IMR-90 (cell line): ENCODE results near the gene MLST8. TPM values are rescaled to one million over a fixed set of nuclear protein-coding genes. Genes with fewer than 3 reads are reported as not detected.
A peak's percentile ranks its signal among the peaks of the same experiment; 100 is the strongest.

Source experiments
- ATAC-seq: fragments of 200-7000 bp; cut with Tn5 transposase; 2 replicates; pipeline ENCODE4 v1.9.1; 2020; ENCODE audit warnings: low read depth, mild to moderate bottlenecking, moderate library complexity
- Bru-seq: library from RNA; stranded (reverse); fragments of 400-500 nt; gene quantifications from one replicate; lab custom pipeline; 2021; lab: Mats Ljungman, UMichigan
- BruChase-seq, 2 experiments: library from RNA; stranded (reverse); fragments of 400-500 nt; gene quantifications; one replicate each; lab custom pipeline; 2021; lab: Mats Ljungman, UMichigan
- BruUV-seq: library from RNA; stranded (reverse); fragments of 400-500 nt; replicated peaks from 2 replicates; lab custom pipeline; 2021; lab: Mats Ljungman, UMichigan
- CTCF ChIA-PET: fragments of 300-600 bp; formaldehyde crosslinking; extraction: SDS; loops from one replicate; lab custom pipeline; 2021; ENCODE audit warnings: antibody characterized with exemption; lab: Yijun Ruan, JAX
- POLR2A ChIA-PET: fragments of 300-600 bp; sonication (Branson Sonifier 250); formaldehyde crosslinking; loops from one replicate; lab custom pipeline; 2022; ENCODE audit warnings: antibody characterized with exemption; ENCODE audit not compliant: unreplicated experiment; lab: Charles Lee
- DNase-seq: peaks from one replicate; pipeline ENCODE4 v3.0.0; 2013
- H2AFZ ChIP-seq: replicated peaks from 2 replicates; pipeline ENCODE3; 2013; ENCODE audit warnings: low read length, mild to moderate bottlenecking; ENCODE audit not compliant: poor library complexity
- H2AK5ac ChIP-seq: 2 replicates; pipeline ENCODE4 v1.6.1; 2013; ENCODE audit warnings: low read depth, low read length, inconsistent platforms
- H2AK9ac ChIP-seq: replicated peaks from 2 replicates; pipeline ENCODE3; 2013; ENCODE audit warnings: mild to moderate bottlenecking, low read depth, low read length, moderate library complexity; ENCODE audit not compliant: poor library complexity
- H2BK120ac ChIP-seq: 2 replicates; pipeline ENCODE4 v1.6.1; 2013; ENCODE audit warnings: low read depth, low read length, inconsistent platforms
- H2BK15ac ChIP-seq: 3 replicates; pipeline ENCODE4 v1.6.1; 2013; ENCODE audit warnings: low read depth, low read length, inconsistent platforms
- H2BK20ac ChIP-seq: 2 replicates; pipeline ENCODE4 v1.6.1; 2013; ENCODE audit warnings: low read depth, mild to moderate bottlenecking, inconsistent platforms, low read length, moderate library complexity
- H2BK5ac ChIP-seq: 2 replicates; pipeline ENCODE4 v1.6.1; 2013; ENCODE audit warnings: mild to moderate bottlenecking, low read depth, low read length, inconsistent platforms; ENCODE audit not compliant: poor library complexity, severe bottlenecking
- H3K14ac ChIP-seq: replicated peaks from 2 replicates; pipeline ENCODE4 v1.6.1; 2013; ENCODE audit warnings: low read depth, low read length, inconsistent platforms
- H3K18ac ChIP-seq: 2 replicates; pipeline ENCODE4 v1.6.1; 2013; ENCODE audit warnings: low read depth, low read length, control low read depth
- H3K23ac ChIP-seq: 2 replicates; pipeline ENCODE4 v1.6.1; 2013; ENCODE audit warnings: low read depth, low read length, inconsistent platforms
- H3K27ac ChIP-seq: 2 replicates; pipeline ENCODE4 v1.5.1; 2013; ENCODE audit warnings: mild to moderate bottlenecking, control low read depth, low read length; ENCODE audit not compliant: insufficient read depth
- H3K27me3 ChIP-seq: 2 replicates; pipeline ENCODE4 v1.6.1; 2013; ENCODE audit warnings: low read length; ENCODE audit not compliant: control insufficient read depth, insufficient read depth
- H3K36me3 ChIP-seq: 2 replicates; pipeline ENCODE4 v1.6.1; 2013; ENCODE audit warnings: low read length, mixed read lengths; ENCODE audit not compliant: control insufficient read depth, insufficient read depth
- H3K4ac ChIP-seq: 2 replicates; pipeline ENCODE4 v1.6.1; 2013; ENCODE audit warnings: low read depth, low read length, inconsistent platforms
- H3K4me1 ChIP-seq: 2 replicates; pipeline ENCODE4 v1.6.1; 2013; ENCODE audit warnings: low read length, mixed read lengths; ENCODE audit not compliant: control insufficient read depth, insufficient read depth
- H3K4me2 ChIP-seq: 2 replicates; pipeline ENCODE4 v1.6.1; 2013; ENCODE audit warnings: low read depth, mild to moderate bottlenecking, control low read depth, low read length, moderate library complexity
- H3K4me3 ChIP-seq: 2 replicates; pipeline ENCODE4 v1.5.1; 2013; ENCODE audit warnings: low read depth, mild to moderate bottlenecking, control low read depth, low read length, moderate library complexity; ENCODE audit not compliant: insufficient read depth
- H3K56ac ChIP-seq: 2 replicates; pipeline ENCODE4 v1.6.1; 2013; ENCODE audit warnings: low read length, inconsistent platforms; ENCODE audit not compliant: insufficient read depth; ENCODE audit errors: extremely low read depth
- H3K79me1 ChIP-seq, 2 experiments: 2 replicates each; pipeline ENCODE4 v1.6.1; 2013; ENCODE audit warnings: low read length in 2 of 2, inconsistent platforms in 1 of 2, low read depth in 1 of 2
- H3K9ac ChIP-seq: 2 replicates; pipeline ENCODE4 v1.6.1; 2013; ENCODE audit warnings: low read depth, low read length, control low read depth
- H3K9me1 ChIP-seq: 2 replicates; pipeline ENCODE4 v1.6.1; 2013; ENCODE audit warnings: low read length, inconsistent platforms; ENCODE audit not compliant: insufficient read depth
- H3K9me3 ChIP-seq: 2 replicates; pipeline ENCODE4 v1.6.1; 2013; ENCODE audit warnings: low read length; ENCODE audit not compliant: control insufficient read depth, insufficient read depth
- H4K20me1 ChIP-seq: 2 replicates; pipeline ENCODE4 v1.6.1; 2013; ENCODE audit warnings: low read length, inconsistent platforms; ENCODE audit not compliant: insufficient read depth
- H4K5ac ChIP-seq: 2 replicates; pipeline ENCODE4 v1.6.1; 2013; ENCODE audit warnings: mild to moderate bottlenecking, low read depth, low read length, control low read depth
- H4K8ac ChIP-seq, 2 experiments: 2 replicates each; pipeline ENCODE4 v1.6.1; 2013; ENCODE audit warnings: low read depth in 2 of 2, low read length in 2 of 2, control low read depth in 1 of 2, inconsistent platforms in 1 of 2
- H4K91ac ChIP-seq: 2 replicates; pipeline ENCODE4 v1.6.1; 2013; ENCODE audit warnings: low read depth, low read length, inconsistent platforms; ENCODE audit not compliant: insufficient read depth
- CHD1 ChIP-seq: IDR thresholded peaks from 2 replicates; pipeline ENCODE4 v1.6.1; 2012; ENCODE audit warnings: low read depth, low read length, improper control_type of control experiment
- CTCF ChIP-seq: conservative IDR thresholded peaks from 2 replicates; pipeline ENCODE4 v1.5.1; 2012; ENCODE audit warnings: mild to moderate bottlenecking, low read depth, low read length, improper control_type of control experiment
- ELK1 ChIP-seq: fragments of 150-350 bp; IDR thresholded peaks from 2 replicates; pipeline ENCODE4 v1.6.1; 2016; ENCODE audit warnings: low read depth, mild to moderate bottlenecking, low read length, moderate library complexity, borderline replicate concordance
- FOS ChIP-seq: fragments of 150-350 bp; IDR thresholded peaks from 2 replicates; pipeline ENCODE4 v1.6.1; 2016; ENCODE audit warnings: low read depth, low read length
- MAZ ChIP-seq: IDR thresholded peaks from 2 replicates; pipeline ENCODE4 v1.6.1; 2012; ENCODE audit warnings: low read depth, mild to moderate bottlenecking, low read length, improper control_type of control experiment, moderate library complexity, borderline replicate concordance
- MXI1 ChIP-seq: IDR thresholded peaks from 2 replicates; pipeline ENCODE4 v1.6.1; 2012; ENCODE audit warnings: low read depth, mild to moderate bottlenecking, low read length, moderate library complexity, borderline replicate concordance
- RAD21 ChIP-seq: IDR thresholded peaks from 2 replicates; pipeline ENCODE4 v1.6.1; 2012; ENCODE audit warnings: low read length, improper control_type of control experiment
- RCOR1 ChIP-seq: IDR thresholded peaks from 2 replicates; pipeline ENCODE4 v1.6.1; 2012; ENCODE audit warnings: mild to moderate bottlenecking, low read length, improper control_type of control experiment; ENCODE audit not compliant: insufficient replicate concordance
- WGBS, 2 experiments: methylation state at CpG; one replicate each; pipeline versions ENCODE4 v1.1.5 to v1.1.7; 2013; ENCODE audit warnings: missing lambda C conversion rate in 2 of 2; ENCODE audit not compliant: insufficient read length in 1 of 2; ENCODE audit errors: extremely low coverage in 2 of 2; 5-methylcytosine and 5-hydroxymethylcytosine counted together
- dilution Hi-C: fragments of 300-500 bp; cut with HindIII; formaldehyde crosslinking; loops from one replicate; pipeline ENCODE4 v1.14.3; 2018; ENCODE audit warnings: low sequenced_read_pairs; ENCODE audit not compliant: unreplicated experiment
- in situ Hi-C: fragments of 300-500 bp; cut with MboI; formaldehyde crosslinking; loops from 3 replicates; pipeline ENCODE4 v1.14.3; 2019; ENCODE audit warnings: low sequenced_read_pairs, inconsistent platforms, mixed read lengths
- intact Hi-C: fragments of 100-400 bp; cut with micrococcal nuclease; formaldehyde crosslinking; loops from 2 replicates; pipeline ENCODE4 v1.10.0; 2022
- long read RNA-seq: library from polyadenylated mRNA; unstranded; transcript quantifications from one replicate; pipeline ENCODE4 v2.0.0, GENCODE V29; 2021; ENCODE audit not compliant: unreplicated experiment
- polyA plus RNA-seq, 3 experiments: library from polyadenylated mRNA; depleted of rRNA; stranded (reverse); fragments of >200 nt; gene quantifications; 2 replicates each; pipeline ENCODE4 v1.2.3, GENCODE V29; 2012; ENCODE audit warnings: low replicate concordance in 1 of 3
- total RNA-seq: library from RNA; depleted of rRNA; stranded (reverse); fragments of >200 nt; gene quantifications from 2 replicates; pipeline ENCODE4 v1.2.3, GENCODE V29; 2012; rRNA removed

The MLST8 gene
- total RNA-seq: 34.4 and 50.3 TPM in 2 replicates
- 93.7 and 94.1 TPM in 2 replicates for polyA plus RNA-seq (2012; rRNA removed)
- polyA plus RNA-seq (2012; cell fraction: cytosol; rRNA removed): 56.2 and 108 TPM in 2 replicates
- 97.5 and 242 TPM in 2 replicates for polyA plus RNA-seq (2012; cell fraction: nucleus; rRNA removed; ENCODE audit: low replicate concordance)
- Bru-seq, nascent RNA: percentile 48 among the genes with signal in this experiment
- BruChase-seq, experiment 1, labeled RNA remaining after a 6-hour chase: percentile 49 among the genes with signal in this experiment
- BruChase-seq, experiment 2, labeled RNA remaining after a 2-hour chase: percentile 39 among the genes with signal in this experiment
- long read RNA-seq, transcript MLST8-232 (9 exons, 1,870 nt): major isoform, 21 of 80 reads
- long read RNA-seq, transcript MLST8-230 (8 exons, 2,116 nt): minor isoform, 6 of 80 reads
- long read RNA-seq, transcript MLST8-215 (9 exons, 1,861 nt): minor isoform, 6 of 80 reads
- long read RNA-seq, transcript MLST8-203 (9 exons, 1,691 nt): minor isoform, 16 of 80 reads
- long read RNA-seq, partial matches to known transcripts: 13 of 80 reads
- long read RNA-seq, other reads (novel, unspliced or antisense): 11 of 80 reads

GRCh38 chr16:2205104-2205966 is at the start of gene MLST8:
TSS of gene MLST8 (plus strand) at chr16:2205454. CDS start at chr16:2206086, 632 bp downstream.
- Histone ChIP-seq H4K91ac (peak within 1 kb of the TSS; percentile 99), H3K4me3 (peak within 1 kb of the TSS; percentile 92), H3K36me3 (peaks cover 25% of the 10 kb centered on the region; the same call in 1 of the 2 replicates), H3K9ac (peak within 1 kb of the TSS; percentile 97), H2BK5ac (peak within 1 kb of the TSS; percentile 99), H4K20me1 (peaks cover 5% of the 10 kb centered on the region; the same call in 1 of the 2 replicates), H3K56ac (peak within 1 kb of the TSS; percentile 94), H3K9me1 (peaks cover 6% of the 10 kb centered on the region; the same call in 1 of the 2 replicates), H2BK120ac (peak within 1 kb of the TSS; percentile 93), H4K5ac (peak within 1 kb of the TSS; percentile 97), H3K18ac (peak within 1 kb of the TSS; percentile 91), H3K14ac (peak within 1 kb of the TSS; percentile 99), H2BK15ac (peak within 1 kb of the TSS; percentile 74; the same call in 1 of the 3 replicates), H2AK5ac (peak within 1 kb of the TSS; percentile 98), H3K4ac (peak within 1 kb of the TSS; percentile 99), H2AFZ (peak within 1 kb of the TSS; percentile 100), H3K9me3 (no peaks in the 10 kb centered on the region), H3K27ac (peak within 1 kb of the TSS; percentile 99), H3K27me3 (peaks cover 6% of the 10 kb centered on the region), H3K4me1 (peaks cover 7% of the 10 kb centered on the region), H2AK9ac (peak within 1 kb of the TSS; percentile 100), H3K4me2 (peak within 1 kb of the TSS; percentile 91), H3K79me1 (peaks cover 13 to 24% of the 10 kb centered on the region in 2 experiments), H4K8ac (peak within 1 kb of the TSS; percentile 91 to 100), H2BK20ac (peak within 1 kb of the TSS; percentile 73; the same call in 1 of the 2 replicates), H3K23ac (peak within 1 kb of the TSS; percentile 95)
- dilution Hi-C loops: no loop called here
- 1% methylated on average over 48 of the region's 93 CpGs; no CpG with 5 or more reads in 1 of the 2 experiments for WGBS, 2 experiments
- POLR2A ChIA-PET: no interaction called here
- ATAC-seq (peak; percentile 96), DNase-seq (peak; percentile 80)
- CTCF ChIA-PET: interaction anchor here (0.6 kb wide), 1 partner anchor 183 kb away, joined by 3 read pairs; no protein-coding TSS in a partner anchor
- in situ Hi-C loops: no loop called here
- no TSS peak for BruUV-seq
- intact Hi-C loops: no loop called here
- TF ChIP-seq RAD21: no peak
- TF ChIP-seq MAZ: peak; percentile 70; the same call in 1 of the 2 replicates
- 0 out of 2 replicates have a peak, but pooled peaks have one; percentile 14 for TF ChIP-seq CTCF
- 0 out of 2 replicates have a peak, but pooled peaks have one; percentile 18 for TF ChIP-seq MXI1
- TF ChIP-seq FOS: no peak
- TF ChIP-seq RCOR1: no peak
- no peak for TF ChIP-seq ELK1
- peak; percentile 88; the same call in 1 of the 2 replicates for TF ChIP-seq CHD1
